Measurements from ENCODE around the gene NLRP3.

Gene NLRP3

DNA sequence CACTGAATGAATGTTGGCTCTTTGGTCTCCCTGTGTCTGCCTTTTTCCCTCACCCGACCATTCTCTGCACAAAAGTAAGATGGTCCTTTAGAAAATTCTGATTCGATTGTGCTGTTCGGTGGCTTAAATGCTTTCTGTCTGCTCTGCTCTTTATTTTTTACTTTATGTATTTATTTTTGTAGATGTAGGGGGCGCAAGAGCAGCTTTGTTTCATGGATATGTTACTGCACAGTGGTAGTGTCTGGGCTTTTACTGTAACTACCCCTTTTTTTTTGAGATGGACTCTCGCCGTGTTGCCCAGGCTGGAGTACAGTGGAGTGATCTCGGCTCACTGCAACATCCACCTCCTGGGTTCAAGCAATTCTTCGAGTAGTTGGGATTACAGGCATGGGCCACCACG, 15.7 kb downstream of the NLRP3 start:
- no peaks in the 10 kb centered on the region for H3K36me3 Mint-ChIP-seq (ENCODE audit: low read depth)
- H3K9me3 Mint-ChIP-seq = no peaks in the 10 kb centered on the region
- peaks cover 15% of the 10 kb centered on the region for H3K27me3 Mint-ChIP-seq (ENCODE audit: low read depth)

DNA sequence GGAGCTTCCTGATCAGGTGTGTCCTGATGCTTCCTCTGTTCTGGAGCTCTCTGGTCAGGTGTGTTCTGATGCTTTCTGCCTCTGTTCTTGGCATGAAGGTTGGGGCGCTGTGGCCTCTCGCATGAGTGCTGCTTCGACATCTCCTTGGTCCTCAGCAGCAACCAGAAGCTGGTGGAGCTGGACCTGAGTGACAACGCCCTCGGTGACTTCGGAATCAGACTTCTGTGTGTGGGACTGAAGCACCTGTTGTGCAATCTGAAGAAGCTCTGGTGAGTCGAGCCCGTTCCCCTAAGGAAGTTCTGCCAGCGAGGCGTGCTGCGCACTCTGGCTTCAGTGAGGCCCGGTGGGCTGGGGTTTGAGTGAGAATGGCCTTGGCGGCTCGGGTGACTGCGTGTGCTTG, 18.0 kb downstream of the NLRP3 start:
- Mint-ChIP-seq H3K4me3 (no peak overlapping the region), H3K27ac (no peak overlapping the region), H3K9me3 (no peaks in the 10 kb centered on the region), H3K4me1 (no peaks in the 10 kb centered on the region), H3K27me3 (ENCODE audit: low read depth) (peaks cover 11% of the 10 kb centered on the region), H3K36me3 (ENCODE audit: low read depth) (no peaks in the 10 kb centered on the region)
- TF ChIP-seq, protein P1, sequence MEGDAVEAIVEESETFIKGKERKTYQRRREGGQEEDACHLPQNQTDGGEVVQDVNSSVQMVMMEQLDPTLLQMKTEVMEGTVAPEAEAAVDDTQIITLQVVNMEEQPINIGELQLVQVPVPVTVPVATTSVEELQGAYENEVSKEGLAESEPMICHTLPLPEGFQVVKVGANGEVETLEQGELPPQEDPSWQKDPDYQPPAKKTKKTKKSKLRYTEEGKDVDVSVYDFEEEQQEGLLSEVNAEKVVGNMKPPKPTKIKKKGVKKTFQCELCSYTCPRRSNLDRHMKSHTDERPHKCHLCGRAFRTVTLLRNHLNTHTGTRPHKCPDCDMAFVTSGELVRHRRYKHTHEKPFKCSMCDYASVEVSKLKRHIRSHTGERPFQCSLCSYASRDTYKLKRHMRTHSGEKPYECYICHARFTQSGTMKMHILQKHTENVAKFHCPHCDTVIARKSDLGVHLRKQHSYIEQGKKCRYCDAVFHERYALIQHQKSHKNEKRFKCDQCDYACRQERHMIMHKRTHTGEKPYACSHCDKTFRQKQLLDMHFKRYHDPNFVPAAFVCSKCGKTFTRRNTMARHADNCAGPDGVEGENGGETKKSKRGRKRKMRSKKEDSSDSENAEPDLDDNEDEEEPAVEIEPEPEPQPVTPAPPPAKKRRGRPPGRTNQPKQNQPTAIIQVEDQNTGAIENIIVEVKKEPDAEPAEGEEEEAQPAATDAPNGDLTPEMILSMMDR (IDR thresholded peaks at IDR 0.05; ENCODE audit: unreplicated experiment in 3 of 3) = no peak

More for the DNA sequence above, 15.7 kb downstream of the NLRP3 start:
- H3K27ac Mint-ChIP-seq = no peak overlapping the region
- no peaks in the 10 kb centered on the region for H3K4me1 Mint-ChIP-seq
- TF ChIP-seq, protein P1 (IDR thresholded peaks at IDR 0.05; ENCODE audit: unreplicated experiment in 3 of 3) = no peak
- H3K4me3 Mint-ChIP-seq = no peak overlapping the region

DNA sequence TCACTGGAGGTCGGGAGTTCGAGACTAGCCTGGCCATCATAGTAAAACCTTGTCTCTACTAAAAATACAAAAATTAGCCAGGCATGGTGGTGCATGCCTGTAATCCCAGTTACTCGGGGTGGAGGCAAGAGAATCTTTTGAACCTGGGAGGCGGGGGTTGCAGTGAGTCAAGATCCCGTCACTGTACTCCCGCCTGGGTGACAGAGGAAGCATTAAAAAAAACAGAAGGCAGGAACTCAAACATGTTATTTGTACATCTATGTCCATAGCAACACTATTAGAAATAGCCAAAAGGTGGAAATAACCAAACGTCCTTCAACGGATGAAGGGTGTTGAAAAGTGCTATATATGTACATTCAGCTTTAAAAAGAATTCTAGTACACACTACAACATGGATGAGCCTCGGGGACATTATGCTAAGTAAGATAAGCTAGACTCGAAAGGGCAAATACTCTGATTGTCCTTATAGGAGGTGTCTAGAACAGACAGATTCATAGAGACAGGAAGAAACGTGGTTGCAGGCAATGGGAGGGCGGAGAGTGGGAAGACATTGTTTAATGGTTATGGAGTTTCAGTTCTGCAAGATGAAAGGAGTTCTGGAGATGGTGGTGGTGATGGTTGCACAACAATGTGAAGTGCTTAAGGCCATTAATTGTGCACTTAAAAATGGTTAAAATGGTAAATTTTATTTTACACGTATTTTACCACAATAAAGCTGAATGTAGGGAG, 19.2 kb downstream of the NLRP3 start:
- Mint-ChIP-seq H3K4me1 (no peaks in the 10 kb centered on the region), H3K36me3 (ENCODE audit: low read depth) (no peaks in the 10 kb centered on the region), H3K27me3 (ENCODE audit: low read depth) (peaks cover 9% of the 10 kb centered on the region), H3K4me3 (no peak overlapping the region), H3K27ac (no peak overlapping the region), H3K9me3 (no peaks in the 10 kb centered on the region)
- TF ChIP-seq, protein P1 (IDR thresholded peaks at IDR 0.05; ENCODE audit: unreplicated experiment in 3 of 3) = no peak

DNA sequence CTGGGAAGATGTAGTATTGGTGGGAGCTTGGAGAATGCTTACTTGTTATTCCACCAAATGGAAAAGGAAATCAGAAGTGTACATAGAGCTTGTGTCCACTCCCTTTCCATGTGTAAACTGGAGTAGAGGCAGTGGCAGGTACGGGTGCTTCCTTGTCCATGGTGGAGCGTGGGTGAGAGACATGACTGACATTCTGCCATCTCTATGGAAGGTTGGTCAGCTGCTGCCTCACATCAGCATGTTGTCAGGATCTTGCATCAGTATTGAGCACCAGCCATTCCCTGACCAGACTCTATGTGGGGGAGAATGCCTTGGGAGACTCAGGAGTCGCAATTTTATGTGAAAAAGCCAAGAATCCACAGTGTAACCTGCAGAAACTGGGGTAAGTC, 19.8 kb downstream of the NLRP3 start:
- no peaks in the 10 kb centered on the region for H3K36me3 Mint-ChIP-seq (ENCODE audit: low read depth)
- TF ChIP-seq, protein P1 (IDR thresholded peaks at IDR 0.05; ENCODE audit: unreplicated experiment in 3 of 3) = no peak
- no peaks in the 10 kb centered on the region for H3K9me3 Mint-ChIP-seq
- no peak overlapping the region for H3K27ac Mint-ChIP-seq
- H3K4me3 Mint-ChIP-seq = no peak overlapping the region
- peaks cover 7% of the 10 kb centered on the region for H3K27me3 Mint-ChIP-seq (ENCODE audit: low read depth)
- H3K4me1 Mint-ChIP-seq = no peaks in the 10 kb centered on the region

DNA sequence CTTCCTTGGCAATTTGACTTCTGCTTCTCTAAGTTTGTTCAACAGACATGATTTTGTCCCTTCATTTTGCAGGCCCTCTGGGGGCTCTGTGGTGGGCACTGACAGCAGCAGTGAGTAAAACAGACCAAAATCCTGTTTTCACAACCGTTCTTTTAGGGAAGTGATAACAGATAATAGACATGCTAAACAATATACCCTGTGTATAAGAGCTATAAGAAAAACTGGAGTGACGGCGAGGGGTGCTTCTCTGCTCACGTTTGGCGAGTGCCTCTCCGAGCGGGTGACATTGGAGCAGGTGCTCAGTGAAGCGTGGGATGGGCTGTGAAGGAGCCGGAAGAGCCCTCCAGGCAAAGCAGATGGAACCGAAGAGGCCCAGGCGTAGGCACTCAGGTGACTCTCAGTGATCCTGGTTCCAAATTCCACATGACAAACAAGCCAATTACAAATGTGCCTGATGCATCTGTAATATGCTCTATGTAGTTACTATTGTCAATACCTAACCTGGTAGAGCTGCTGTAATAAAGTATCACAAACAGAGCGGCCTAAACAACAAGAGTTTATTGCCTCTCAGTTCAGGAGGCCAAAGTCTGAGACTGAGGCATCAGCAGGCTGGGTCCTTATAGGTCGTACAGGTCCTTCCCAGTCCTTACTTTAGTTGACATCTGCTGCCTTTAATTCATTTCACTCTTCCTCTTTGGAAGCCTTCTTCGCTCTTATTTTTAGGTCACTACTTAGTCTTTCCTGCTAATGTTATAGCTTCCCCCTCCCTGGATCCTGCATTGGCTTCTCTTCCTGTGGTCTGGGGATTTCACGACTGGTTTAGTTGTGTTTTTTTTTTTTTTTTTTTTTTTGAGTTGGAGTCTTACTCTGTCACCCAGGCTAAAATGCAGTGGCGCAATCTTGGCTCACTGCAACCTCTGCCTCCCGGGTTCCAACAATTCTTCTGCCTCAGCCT, 21.9 kb downstream of the NLRP3 start:
- Mint-ChIP-seq H3K4me3 (no peak overlapping the region), H3K27me3 (ENCODE audit: low read depth) (peaks cover 3% of the 10 kb centered on the region), H3K9me3 (no peaks in the 10 kb centered on the region), H3K4me1 (no peaks in the 10 kb centered on the region), H3K27ac (no peak overlapping the region), H3K36me3 (ENCODE audit: low read depth) (no peaks in the 10 kb centered on the region)
- TF ChIP-seq, protein P1 (IDR thresholded peaks at IDR 0.05; ENCODE audit: unreplicated experiment in 3 of 3) = no peak

Data from nephron (organoid).